Nucleus accumbens (tissue), 56 donors: ENCODE measurements around the gene ADAT1.
A peak's percentile ranks its signal among the peaks of the same experiment; 100 is the strongest.

Experiments
- DNase-seq, 56 donors: peaks; one replicate each; lab custom pipeline; 2025; lab: John Stamatoyannopoulos, UW

The ADAT1 gene, protein sequence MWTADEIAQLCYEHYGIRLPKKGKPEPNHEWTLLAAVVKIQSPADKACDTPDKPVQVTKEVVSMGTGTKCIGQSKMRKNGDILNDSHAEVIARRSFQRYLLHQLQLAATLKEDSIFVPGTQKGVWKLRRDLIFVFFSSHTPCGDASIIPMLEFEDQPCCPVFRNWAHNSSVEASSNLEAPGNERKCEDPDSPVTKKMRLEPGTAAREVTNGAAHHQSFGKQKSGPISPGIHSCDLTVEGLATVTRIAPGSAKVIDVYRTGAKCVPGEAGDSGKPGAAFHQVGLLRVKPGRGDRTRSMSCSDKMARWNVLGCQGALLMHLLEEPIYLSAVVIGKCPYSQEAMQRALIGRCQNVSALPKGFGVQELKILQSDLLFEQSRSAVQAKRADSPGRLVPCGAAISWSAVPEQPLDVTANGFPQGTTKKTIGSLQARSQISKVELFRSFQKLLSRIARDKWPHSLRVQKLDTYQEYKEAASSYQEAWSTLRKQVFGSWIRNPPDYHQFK

DNA sequence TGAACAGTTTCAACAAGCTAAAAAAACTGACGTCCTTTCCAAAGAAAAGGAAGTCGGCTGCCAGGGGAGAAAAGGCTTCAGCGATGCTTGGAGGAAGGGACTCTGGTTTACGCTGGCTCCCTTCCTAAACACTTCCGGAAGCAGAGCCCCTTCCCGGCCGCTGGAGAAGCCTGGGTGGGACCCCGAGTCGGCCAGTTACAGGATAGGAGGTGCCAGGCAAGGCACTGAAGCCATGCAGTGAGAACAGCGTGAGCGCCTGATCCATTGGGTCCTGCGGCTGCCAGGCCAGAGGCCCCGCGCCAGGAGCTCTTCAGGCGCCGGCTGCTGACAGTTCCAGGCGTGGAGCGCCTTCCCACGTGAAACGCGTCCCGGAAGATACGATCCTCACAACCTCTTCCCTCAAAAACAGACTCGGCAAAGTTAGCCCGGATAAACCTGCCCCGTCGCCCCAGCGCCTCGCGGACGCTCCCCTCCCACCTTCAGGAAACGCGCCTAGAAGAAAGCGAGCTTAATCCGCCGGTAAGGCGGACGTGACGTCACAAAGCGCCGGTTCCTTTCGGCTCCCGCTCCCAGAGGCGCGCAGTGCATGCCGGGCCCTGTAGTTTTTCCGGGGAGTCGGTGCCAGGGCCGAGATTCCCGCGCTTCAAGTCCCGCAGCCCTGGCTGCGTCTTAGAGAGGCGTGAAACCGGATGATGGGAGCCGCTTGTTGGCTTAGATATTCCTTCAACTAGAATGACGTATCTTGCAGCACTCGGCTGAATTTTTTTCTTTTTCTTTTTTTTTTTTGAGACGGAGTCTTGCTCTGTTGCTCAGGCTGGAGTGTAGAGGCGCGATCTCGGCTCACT, at the start of gene ADAT1:
ADAT1 (minus strand) TSS at position 521 of the 845 bp plus-strand sequence. CDS start 2,482 bp downstream, outside the sequence.
- DNase-seq: peak; percentile 63 to 99 (median 94)

DNA sequence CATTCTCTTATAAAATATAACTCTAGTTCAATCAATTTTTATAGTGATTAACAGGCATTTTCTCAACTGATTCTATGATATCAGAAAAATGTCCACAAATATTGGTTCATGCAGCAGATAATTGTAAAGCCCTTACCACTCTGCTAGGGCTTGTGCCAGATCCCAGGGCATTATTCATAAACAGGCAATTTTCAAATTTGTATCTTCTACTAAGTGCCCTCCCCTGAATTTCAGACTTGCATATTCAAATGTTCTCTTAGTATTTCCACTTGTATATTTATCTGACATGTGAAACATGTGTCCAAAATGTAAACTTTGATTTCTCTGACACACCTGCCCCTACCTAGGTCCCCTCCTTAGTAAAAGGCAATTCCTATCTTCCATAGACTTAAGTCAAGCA, 44.4 kb upstream of the ADAT1 start:
- DNase-seq: no peak

DNA sequence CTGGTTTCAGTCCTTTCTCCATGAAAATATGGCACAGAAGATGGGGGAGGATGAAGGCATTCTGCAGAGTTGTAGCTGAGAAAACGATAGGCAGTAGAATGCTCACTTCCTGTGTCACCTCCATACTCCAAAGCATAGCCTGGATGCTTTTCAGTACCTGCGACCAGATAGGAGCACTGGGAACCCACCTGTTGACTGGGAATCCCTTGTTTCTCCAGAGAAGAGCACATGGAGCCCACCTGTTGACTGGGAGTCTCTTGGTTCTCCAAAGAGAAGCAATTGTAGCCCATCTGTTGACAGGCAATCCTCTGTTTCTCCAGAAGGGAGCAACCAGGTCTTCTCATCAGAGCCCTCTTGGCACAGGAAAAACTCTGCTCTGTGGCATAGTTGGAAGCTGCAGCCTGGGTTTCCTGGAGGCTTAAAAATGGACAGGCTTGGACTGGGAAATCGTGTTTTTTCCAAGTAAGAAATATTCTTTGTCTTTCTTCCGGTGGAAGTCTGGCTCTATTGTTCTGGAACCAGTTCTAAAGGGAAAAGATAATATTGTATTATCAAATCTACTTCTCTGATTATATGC, 37.7 kb upstream of the ADAT1 start:
- DNase-seq: peak in 6 of 56 donors; percentile 10 to 35 (median 14)

DNA sequence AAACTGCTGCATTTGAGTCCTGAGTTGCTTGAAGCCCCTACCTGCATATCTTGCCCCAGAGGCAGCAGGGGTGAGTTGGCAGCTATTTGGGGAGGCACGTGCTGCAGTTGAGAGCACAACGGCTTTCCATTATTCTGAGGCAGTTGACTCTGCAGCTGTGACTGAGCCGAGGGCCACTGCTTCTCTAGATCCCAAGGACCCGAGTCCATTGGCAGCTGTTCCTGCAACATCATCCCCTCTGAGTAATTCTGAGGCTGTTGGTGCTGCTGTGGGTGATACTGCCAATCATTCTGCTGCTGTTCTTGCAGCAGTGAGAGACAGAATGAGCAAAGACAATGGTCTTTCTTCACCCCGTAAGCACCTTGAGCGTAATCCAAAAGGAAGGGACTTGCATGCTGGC, 37.2 kb upstream of the ADAT1 start:
- DNase-seq: peak in 42 of 56 donors; percentile 9 to 75 (median 37)

DNA sequence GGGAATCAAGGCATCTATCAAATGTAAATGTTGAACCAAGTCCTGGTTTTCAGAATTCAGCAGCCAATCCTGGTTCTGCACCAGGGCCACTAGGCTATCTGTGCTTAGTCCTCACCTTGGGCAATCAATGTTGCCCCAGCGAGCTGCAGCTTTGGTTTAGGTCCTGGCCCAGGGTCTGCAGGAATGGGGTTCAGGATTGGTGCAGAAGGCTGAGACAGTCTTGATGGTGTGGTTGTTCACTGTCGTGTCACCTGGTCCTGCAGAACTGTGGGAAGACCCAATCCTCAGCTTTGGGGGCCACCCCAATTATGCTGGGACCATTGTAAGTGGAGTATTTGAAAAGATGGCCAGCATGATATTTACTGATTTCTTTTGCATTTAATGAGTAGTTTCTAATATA, 35.1 kb upstream of the ADAT1 start:
- no peak for DNase-seq

DNA sequence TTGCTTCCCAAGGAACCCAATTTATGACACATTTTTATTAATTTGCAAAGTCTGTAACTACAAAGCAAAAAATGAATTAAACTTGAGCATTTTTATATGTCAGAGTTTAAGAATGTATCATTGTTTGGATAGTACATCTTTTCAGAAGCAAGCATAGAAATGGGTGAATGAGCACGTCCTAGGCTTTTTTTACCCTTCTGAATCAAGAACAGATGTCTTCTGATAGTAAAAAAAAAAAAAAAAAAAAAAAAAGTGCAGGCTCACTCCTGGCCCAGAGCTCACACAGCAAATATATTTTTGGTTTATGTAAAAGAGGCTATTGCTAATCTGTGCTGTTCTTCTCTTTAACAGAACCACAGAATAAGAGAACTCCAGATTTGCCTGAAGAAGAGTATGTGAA, 30.8 kb upstream of the ADAT1 start:
- no peak for DNase-seq

DNA sequence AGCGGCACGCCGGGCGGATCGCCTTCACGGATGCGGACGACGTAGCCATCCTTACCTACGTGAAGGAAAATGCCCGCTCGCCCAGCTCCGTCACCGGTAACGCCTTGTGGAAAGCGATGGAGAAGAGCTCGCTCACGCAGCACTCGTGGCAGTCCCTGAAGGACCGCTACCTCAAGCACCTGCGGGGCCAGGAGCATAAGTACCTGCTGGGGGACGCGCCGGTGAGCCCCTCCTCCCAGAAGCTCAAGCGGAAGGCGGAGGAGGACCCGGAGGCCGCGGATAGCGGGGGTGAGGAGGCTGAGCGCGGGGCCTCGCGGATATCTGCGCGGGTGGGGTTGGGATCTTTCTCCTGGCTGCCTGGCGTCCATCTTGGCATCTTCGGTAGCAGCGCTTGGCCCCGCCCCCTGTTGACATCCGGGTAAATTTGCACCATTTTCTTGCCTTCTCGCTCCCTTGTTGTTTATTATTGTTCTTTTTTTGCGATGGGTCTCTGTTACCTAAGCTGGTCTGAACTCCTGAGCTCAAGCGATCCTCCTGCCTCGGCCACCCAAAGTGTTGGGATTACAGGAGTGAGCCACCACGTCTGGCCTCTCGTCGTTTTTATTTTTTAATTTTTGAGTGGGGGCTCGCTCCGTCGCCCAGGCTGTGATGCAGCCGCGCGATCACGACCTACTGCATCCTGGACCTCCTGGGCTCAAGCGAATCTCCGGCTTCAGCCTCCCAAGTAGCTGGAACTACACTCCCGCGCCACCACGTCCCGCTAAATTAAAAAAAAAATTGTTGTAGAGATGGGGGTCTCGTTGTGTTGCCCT, 25.4 kb upstream of the ADAT1 start:
- peak in 54 of 56 donors; percentile 32 to 91 (median 74) for DNase-seq

DNA sequence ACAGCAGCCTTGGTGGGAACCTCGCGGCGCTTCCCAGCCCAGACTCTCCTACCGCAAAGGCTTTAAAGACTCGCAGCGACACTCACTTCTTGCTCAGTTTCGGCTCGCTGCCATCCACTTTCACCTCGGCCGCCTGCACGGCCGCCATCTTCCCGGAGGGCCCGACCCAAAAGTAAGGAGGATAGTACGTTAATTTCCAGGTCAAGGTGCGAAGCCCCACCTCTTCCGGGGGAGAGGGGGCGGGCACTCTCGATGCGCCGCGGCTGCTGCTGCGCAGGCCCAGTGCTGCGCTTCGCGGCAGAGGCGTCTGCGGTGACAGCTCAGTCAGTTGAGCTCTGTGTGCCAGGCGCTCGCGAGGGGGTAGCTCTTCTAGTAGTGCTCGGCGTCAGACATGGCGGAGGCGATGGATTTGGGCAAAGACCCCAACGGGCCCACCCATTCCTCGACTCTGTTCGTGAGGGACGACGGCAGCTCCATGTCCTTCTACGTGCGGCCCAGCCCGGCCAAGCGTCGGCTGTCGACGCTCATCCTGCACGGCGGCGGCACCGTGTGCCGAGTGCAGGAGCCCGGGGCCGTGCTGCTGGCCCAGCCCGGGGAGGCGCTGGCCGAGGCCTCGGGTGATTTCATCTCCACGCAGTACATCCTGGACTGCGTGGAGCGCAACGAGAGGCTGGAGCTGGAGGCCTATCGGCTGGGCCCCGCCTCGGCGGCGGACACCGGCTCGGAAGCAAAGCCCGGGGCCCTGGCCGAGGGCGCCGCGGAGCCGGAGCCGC, 24.6 kb upstream of the ADAT1 start, which contains the start of the genes KARS1 and TERF2IP:
KARS1 (minus strand) TSS at position 174 of the 773 bp plus-strand sequence; CDS start at position 148, 26 bp downstream.
TERF2IP (plus strand) TSS at position 282 of the 773 bp plus-strand sequence; CDS start at position 392, 110 bp downstream.
- peak in 55 of 56 donors; percentile 72 to 97 (median 92) for DNase-seq

DNA sequence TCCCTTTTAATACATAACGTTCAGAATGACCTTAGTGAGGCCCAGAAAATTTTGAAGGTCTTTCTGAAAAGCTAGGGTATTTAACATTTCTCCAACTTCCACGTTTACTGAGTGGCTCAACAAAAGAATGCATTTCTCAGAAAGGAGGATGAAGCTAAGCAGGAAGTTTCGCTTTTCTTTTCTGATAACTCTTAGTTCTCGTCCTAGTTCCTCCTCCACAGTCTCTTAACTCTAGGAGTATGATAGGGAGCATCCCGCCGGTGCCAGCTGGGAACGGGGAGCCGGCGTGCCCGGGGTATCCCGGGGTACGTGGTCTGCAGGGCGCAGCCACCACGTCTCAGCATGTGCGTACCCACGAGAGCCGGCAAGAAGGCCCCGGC, 24.0 kb upstream of the ADAT1 start:
- DNase-seq: no peak

DNA sequence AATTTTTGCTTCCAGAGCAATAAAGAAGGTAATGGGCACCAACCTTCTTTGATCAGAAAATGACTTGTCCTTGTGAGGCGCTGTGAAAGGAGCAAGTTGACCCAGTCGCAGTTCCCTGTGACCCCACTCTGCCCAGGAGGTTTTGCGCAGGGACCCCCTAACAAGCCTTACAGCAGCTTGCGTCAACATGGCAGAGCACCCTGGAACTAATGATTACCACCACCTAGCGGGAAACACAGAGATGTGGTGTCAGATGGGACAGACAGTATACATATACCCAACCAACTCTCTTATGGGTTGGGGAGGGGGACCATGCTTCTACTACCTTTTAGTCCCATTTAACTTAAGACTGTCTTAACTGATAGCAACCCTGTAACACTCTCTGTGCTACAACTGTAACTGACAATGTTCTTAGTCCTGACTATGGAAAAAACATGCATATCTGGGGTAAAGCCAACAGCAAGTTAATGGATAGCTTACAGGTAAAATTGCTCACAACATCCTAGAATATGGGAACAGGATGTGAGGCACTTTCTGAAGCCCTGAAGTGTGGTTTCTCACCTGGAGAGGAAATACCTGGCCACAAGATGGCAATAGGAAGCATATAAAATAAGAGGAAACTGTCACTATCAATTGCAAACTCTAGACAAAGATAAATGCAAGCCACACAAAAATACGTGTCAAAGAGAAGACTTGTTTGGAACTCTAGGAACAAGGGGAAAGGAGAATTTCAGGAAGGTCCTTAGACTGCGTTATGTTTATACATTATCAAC, 21.3 kb upstream of the ADAT1 start:
- DNase-seq: no peak

DNA sequence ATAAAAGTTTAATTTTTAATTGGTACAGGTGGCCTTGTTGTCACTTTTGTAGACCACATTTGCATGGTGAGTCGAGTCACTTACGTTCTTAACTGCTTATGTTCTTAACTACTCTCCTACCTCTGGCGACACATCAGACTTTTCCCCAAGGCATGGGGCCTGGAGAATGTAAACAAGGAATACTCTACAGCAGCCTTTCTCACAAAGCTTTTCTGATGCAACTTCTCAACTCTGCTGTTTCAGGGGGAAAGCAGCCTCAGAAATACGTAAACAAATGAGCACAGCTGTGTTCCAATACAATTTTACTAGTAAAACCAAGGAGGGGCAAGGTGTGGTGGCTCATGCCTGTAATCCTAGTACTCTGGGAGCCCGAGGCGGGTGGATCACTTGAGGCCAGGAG, 17.5 kb upstream of the ADAT1 start:
- no peak for DNase-seq

DNA sequence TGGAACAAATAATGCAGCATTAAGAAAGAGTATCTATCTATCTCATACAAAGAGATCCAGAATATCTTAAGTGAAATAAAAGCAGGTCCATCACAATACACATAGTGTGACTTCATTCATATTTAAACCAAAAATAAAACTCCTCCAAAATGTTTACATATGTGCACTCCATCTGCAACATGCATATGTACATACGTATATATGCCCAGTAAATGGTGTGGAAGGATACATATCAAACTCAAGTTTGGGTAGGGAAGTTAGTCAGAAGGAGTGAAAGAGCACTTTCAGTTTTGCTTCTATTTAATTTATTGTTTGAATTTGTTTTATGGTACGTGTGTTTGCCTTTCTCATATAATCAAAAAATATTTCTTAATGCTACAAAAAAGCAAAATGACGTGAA, 12.0 kb upstream of the ADAT1 start:
- no peak for DNase-seq

DNA sequence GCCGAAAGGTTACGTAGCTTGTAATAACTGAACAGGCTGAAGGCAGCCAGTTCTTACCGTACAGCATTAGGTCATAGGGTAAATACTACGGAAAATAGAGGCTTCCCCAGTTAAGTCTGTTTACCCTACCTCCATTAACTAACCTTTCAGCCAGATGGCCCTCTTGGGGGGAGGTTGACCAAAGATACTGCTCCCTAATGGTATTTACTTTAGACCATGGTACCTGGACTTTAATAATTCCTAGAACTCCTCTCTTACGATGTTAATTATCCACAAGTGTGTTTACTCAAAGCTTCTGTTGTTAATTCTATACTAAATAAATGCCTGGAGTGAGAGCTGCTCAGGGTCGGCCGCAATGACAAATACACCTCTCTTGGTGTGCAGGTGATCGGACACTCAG, 9.8 kb upstream of the ADAT1 start:
- no peak for DNase-seq

DNA sequence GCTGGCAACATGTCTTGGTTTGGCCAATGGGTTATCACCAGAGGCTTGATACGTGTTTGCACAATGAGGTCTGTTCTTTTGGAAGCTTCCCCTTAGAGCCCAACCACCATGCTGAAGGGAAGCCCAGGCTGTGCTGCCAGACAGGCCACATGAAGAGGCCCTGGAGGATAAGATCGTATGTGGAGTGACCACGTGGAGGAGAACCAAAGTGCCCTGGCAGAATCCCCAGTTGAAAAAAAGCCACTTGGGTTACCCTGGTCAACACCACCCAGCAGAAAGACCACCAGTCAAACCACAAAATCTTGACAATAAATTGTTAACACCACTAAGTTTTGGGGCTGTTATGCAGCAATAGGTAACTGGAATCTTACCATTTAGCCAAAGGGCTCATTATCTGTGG, 7.0 kb upstream of the ADAT1 start:
- no peak for DNase-seq

DNA sequence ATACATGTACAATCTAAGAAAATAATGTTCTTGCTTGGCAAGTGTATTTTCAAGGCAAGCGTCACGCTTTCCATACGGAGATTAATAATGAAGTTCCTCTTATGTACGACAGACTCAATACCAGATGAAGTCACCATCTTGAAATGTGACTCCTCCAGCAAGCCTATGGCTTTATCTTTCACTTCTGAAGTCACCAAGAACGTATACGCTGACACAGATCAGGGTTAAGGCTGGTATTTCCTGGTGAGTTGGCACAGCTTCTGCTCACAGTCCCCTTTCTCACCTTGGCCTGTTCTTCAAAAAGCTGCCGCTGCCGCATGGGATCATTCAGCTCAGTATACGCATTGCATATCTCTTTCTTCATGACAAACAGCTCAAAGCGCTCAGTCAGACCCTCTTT, 6.1 kb upstream of the ADAT1 start:
- DNase-seq: no peak

DNA sequence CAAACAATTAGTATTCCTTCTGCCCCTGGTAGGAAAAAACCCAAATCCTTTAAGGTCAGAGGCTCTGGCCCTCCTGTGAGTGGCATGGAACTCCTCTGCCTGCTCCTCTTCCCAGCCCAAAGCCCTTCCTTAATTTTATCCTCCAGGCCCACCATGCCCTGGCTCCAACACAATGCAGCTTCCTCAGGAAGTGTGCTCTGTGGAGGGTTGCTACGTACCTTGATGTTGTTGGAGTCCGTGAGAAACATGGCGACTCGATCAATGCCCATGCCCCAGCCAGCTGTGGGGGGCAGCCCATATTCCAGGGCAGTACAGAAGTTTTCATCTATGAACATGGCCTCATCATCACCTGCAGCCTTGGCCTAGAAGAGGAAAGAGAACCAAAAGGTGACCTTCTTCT, 5.3 kb upstream of the ADAT1 start:
- no peak for DNase-seq

DNA sequence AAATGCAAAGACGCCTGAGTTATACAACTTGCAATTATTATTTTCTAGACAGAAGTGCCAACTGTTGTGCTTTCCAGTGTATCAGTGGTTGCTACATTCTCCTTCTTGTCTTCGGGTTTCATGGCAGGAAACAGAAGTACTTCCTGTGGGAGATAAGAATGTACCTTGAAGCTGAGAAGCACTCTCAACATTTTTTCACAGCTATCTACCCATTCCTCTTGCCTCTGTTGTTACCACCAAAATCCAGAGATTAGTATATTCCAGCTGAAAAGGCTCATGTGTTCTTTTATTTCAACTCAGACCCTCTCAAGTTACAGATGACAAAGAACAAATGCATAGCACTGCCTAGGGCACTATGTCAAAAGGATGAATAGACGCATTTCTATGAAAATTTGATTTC, 4.8 kb upstream of the ADAT1 start:
- DNase-seq: no peak

DNA sequence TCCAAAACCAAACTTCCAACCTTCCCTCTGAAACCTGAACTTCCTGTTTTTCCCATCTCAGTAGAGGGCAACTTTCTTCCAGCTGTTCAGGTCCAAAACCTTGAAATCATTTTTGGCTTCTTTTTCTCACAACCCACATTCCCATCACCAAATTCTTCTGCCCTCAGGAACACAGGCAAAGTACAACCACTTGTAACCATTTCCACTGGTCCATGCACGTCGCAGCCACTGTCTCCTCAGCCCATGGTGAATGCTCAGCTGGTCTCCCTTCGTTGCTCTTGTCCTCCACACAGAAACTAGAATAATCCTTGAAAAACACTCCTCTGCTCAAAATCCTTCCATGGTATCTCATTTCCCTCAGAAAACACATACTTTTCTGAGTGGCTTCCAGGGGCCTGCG, 3.7 kb upstream of the ADAT1 start:
- no peak for DNase-seq
